AG04450 (cell line): Measurements from ENCODE around the gene SEPTIN12. TPM values are rescaled to one million over a fixed set of nuclear protein-coding genes. Genes with fewer than 3 reads are reported as not detected.

Source experiments
- CTCF ChIA-PET: fragments of 300-600, 350-600 bp; formaldehyde crosslinking; extraction: SDS; loops from one replicate; lab custom pipeline; 2022; ENCODE audit warnings: antibody characterized with exemption, inconsistent platforms; lab: Charles Lee
- POLR2A ChIA-PET: fragments of 350-600 bp; formaldehyde crosslinking; extraction: SDS; loops from one replicate; lab custom pipeline; 2021; ENCODE audit warnings: antibody characterized with exemption, inconsistent platforms; lab: Yijun Ruan, JAX
- DNase-seq: peaks from one replicate; pipeline ENCODE4 v3.0.0-alpha.2; 2011; ENCODE audit warnings: low read depth, low spot score
- H3K27ac ChIP-seq: one replicate; pipeline ENCODE4 v1.5.1; 2012; ENCODE audit warnings: low read depth, low read length, control low read depth
- H3K27me3 ChIP-seq: one replicate; pipeline ENCODE4 v1.6.0; 2012; ENCODE audit warnings: low read length; ENCODE audit not compliant: control insufficient read depth, insufficient read depth
- H3K4me3 ChIP-seq: 2 replicates; pipeline ENCODE4 v1.5.1; 2011; ENCODE audit warnings: mild to moderate bottlenecking, low read depth, low read length, control low read depth
- H3K9me3 ChIP-seq: 2 replicates; pipeline ENCODE4 v1.5.1; 2012; ENCODE audit warnings: low read length; ENCODE audit not compliant: control insufficient read depth, insufficient read depth
- CTCF ChIP-seq: IDR thresholded peaks from 2 replicates; pipeline ENCODE4 v1.5.1; 2011; ENCODE audit warnings: low read depth, low read length, control low read depth, inconsistent platforms
- polyA plus RNA-seq: library from polyadenylated mRNA; depleted of rRNA; stranded (reverse); fragments of >200 nt; gene quantifications from 2 replicates; pipeline ENCODE4 v1.2.3, GENCODE V29; 2011

Gene SEPTIN12
- polyA plus RNA-seq, 1 experiment: not detected

- Histone ChIP-seq H3K27me3 (no peaks in the 10 kb centered on the region), H3K4me3 (no peak overlapping the region), H3K9me3 (no peaks in the 10 kb centered on the region), H3K27ac (no peak overlapping the region)
- CTCF ChIA-PET: no interaction called here
- DNase-seq: no peak
- TF ChIP-seq CTCF: no peak
- POLR2A ChIA-PET: no interaction called here
Measured at GRCh38 chr16:4811773-4812172, 23.6 kb upstream of the SEPTIN12 start.

- POLR2A ChIA-PET: no interaction called here
- TF ChIP-seq CTCF: no peak
- Histone ChIP-seq H3K9me3 (no peaks in the 10 kb centered on the region), H3K27ac (no peak overlapping the region), H3K27me3 (no peaks in the 10 kb centered on the region), H3K4me3 (no peak overlapping the region)
- no peak for DNase-seq
- CTCF ChIA-PET: no interaction called here
Measured at GRCh38 chr16:4811242-4811641, 23.1 kb upstream of the SEPTIN12 start.

- no peak overlapping the region for H3K4me3 ChIP-seq
- no peaks in the 10 kb centered on the region for H3K9me3 ChIP-seq
- H3K27me3 ChIP-seq: no peaks in the 10 kb centered on the region
- ChIA-PET CTCF (no interaction called here), POLR2A (interaction anchor here (0.7 kb wide), 2 partner anchors 31 to 148 kb away, joined by 3 to 4 read pairs; no protein-coding TSS in a partner anchor)
- no peak for DNase-seq
- no peak overlapping the region for H3K27ac ChIP-seq
- TF ChIP-seq CTCF: no peak
Measured at GRCh38 chr16:4806280-4806679, 18.1 kb upstream of the SEPTIN12 start.

GRCh38 chr16:4805231-4805630 is 17.1 kb upstream of the SEPTIN12 start:
- no peak overlapping the region for H3K4me3 ChIP-seq
- ChIA-PET CTCF (no interaction called here), POLR2A (no interaction called here)
- no peaks in the 10 kb centered on the region for H3K27me3 ChIP-seq
- no peak for DNase-seq
- H3K27ac ChIP-seq: no peak overlapping the region
- no peaks in the 10 kb centered on the region; the same call in 1 of the 2 replicates for H3K9me3 ChIP-seq
- TF ChIP-seq CTCF: no peak

GRCh38 chr16:4803898-4804762 is 16.0 kb upstream of the SEPTIN12 start:
- no peak overlapping the region for H3K4me3 ChIP-seq
- no peak for DNase-seq
- POLR2A ChIA-PET: no interaction called here
- CTCF ChIA-PET: no interaction called here
- H3K27me3 ChIP-seq: no peaks in the 10 kb centered on the region
- no peaks in the 10 kb centered on the region; the same call in 1 of the 2 replicates for H3K9me3 ChIP-seq
- no peak for TF ChIP-seq CTCF
- no peak overlapping the region for H3K27ac ChIP-seq
